Suppressor macrophage (primary cell): ENCODE data around the gene DDIT4.
"Not testable (repeated sequence)": the region's sequence is repeated elsewhere in the genome, so short reads cannot be mapped to it uniquely, and the experiment has no call there.

Source experiments
- DNase-seq, 4 experiments: peaks; one replicate each; pipeline ENCODE4 v3.0.0-alpha.2; 2020 to 2022

Gene DDIT4

DNA sequence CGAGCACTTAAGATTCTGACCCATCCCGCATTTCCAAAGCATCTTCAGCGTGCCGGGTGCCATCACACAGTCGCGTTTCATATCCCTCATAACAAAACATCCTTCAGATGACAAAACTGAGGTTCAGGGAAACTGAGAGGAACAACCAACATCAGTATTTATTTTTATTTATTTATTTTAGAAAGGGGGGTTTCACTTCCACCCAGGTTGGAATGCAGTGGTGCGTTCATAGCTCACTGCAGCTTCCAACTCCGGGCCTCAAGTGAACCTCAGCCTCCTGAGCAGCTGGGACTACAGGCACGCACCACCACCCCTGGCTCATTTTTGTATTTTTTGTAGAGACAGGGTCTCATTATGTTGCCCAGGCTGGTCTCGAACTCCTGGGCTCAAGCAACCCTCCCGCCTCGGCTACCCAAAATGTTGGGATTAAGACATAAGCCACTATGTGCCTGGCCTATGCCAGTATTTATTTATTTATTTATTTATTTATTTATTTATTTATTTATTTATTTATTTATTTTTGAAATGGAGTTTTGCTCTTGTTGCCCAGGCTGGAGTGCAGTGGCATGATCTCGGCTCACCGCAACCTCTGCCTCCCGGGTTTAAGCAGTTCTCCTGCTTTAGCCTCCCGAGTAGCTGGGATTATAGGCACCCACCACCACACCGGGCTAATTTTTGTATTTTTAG is 24.4 kb upstream of the DDIT4 start:
- DNase-seq, result not testable (repeated sequence)

DNA sequence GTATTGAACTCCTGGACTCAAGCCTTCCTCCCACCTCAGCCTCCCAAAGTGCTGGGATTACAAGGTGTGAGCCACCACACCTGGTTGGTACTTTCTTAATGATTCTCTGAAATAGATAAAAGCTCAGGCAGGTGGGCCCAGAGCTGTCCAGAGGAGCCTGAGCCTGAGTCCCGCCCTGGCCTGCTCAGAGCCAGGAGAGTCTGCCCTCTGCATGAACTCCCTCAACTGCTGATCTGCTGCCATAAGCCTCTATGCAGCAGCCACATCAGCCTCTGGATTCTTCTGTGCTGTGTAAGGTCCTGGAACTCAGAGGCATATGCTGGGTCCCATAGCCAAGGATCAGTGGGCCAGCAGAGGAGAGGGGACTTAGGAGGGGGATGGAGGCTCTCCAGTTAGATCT is 23.1 kb upstream of the DDIT4 start:
- no peak for DNase-seq

DNA sequence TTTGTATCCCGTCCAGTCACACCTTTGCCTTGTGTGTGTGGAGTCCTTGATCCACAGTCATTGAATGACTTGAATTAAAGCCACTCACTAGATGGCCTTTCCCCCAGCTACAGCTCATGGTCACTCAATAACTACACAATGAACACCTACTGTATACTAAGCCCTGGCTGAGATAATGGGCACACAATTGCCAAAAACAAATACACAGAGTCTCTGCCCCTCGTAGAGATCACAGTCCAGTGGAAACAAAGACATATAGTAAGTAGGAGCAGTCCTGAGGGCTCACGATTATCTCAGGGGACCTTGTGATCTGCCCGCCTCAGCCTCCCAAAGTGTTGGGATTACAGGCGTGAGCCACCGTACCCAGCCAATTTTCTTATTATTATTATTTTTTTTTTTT is 22.1 kb upstream of the DDIT4 start:
- no peak for DNase-seq

DNA sequence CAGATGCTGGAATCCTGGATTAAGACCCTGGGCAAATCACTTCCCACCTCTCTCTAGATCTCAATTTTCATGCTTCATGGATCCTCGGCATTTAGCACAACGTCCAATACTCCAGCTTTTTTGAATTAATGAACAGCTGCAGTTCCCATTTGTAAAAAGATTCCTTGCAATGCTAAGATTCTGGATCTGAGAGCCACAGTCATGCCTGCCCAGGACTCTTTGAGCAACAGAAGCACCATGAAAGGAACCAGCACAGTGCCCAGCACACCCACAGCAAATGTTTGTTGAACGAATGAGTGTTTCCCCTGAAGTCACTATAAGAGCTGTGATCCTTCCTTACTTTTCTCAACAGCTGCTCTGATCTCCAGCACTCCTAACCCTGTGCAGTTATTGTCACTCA is 20.8 kb upstream of the DDIT4 start:
- no peak for DNase-seq

DNA sequence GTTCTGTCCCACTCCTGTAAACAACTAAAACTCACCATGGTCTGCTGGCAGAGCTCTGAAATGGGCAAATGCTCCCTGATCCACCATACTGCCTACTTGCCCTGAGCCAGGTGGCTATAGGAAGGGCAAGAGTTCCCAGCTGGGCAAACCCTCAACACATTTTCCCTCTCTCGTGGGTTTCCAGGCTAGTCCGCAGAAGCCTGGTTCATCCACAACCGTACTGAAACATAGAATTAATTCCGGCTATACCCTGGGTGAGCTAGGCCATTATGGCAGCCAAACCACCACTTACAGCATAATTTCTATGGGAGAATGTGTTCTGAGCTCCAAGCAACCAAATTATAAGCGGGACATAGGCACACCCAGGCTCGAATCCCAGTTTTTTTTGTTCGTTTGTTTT is 20.1 kb upstream of the DDIT4 start:
- no peak for DNase-seq

DNA sequence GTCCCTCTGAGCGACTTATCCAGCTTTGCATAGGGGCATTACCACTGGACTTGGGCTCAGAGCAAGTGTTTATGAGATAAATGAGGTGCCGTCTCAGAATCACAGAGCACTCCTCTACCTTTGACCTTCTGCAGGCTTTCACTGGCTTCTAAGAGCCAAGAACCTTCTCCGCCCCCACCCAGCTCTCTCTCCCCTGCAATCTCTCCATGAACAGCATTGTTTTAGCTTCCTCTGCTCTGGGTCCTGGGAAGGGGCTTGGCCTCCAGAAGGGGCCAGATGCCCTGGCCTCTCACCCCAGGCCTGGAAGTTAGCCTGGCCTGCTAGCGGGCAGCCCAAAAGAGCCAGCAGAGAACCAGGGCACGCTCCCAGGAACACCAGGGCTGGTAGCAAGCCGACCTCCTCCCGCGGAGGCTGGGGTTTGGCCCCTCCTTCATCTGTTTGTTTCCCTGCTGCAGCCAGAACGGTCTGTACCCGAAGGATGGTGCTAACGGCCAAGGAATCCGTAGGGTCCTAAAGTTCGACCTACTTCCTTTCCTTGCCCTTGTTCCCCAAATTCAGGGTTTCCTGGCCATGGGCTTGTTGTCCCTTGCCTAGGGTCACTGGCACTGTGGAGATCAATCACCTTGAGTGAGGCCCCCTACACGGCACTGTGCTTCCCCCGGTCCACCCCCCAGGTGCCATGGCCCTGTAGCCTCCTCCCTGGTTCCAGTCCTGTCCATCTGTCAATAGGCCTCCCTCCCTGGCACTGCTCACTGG is 18.7 kb upstream of the DDIT4 start:
- DNase-seq, result peak; percentile 73 to 85 (median 84)

DNA sequence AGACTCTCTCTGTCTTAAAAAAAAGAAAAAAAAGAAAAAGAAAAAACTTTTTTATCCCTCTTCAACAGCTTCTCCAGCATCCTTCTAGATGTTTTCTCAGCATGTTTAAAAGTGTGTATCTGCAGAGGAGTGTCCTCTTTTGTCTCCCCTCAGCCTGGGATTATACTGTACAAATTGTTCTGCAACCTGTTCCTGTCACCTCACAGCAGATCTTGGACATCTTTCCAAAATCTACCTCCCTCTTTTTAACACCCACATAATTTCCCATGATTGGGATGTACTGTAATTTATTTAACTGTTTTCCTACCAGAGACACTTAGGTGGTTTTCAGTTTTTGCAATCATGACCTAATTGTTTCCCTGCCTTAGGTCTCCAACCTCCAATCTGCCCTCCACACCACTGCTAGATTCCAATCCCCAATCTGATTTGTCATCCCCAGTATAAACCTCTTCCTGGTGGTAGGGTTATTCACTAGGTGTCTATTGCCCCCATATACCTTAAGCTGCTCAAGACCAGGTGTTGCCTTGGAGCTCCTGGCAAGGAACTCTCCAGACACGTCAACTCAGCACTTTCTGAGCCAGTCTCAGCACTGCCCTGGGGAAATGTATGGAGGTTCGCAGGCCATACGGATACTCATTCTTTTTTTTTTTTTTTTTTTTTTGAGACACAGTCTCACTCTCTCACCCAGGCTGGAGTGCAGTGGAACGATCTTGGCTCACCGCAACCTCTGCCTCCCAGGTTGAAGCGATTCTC is 17.6 kb upstream of the DDIT4 start:
- no peak for DNase-seq

DNA sequence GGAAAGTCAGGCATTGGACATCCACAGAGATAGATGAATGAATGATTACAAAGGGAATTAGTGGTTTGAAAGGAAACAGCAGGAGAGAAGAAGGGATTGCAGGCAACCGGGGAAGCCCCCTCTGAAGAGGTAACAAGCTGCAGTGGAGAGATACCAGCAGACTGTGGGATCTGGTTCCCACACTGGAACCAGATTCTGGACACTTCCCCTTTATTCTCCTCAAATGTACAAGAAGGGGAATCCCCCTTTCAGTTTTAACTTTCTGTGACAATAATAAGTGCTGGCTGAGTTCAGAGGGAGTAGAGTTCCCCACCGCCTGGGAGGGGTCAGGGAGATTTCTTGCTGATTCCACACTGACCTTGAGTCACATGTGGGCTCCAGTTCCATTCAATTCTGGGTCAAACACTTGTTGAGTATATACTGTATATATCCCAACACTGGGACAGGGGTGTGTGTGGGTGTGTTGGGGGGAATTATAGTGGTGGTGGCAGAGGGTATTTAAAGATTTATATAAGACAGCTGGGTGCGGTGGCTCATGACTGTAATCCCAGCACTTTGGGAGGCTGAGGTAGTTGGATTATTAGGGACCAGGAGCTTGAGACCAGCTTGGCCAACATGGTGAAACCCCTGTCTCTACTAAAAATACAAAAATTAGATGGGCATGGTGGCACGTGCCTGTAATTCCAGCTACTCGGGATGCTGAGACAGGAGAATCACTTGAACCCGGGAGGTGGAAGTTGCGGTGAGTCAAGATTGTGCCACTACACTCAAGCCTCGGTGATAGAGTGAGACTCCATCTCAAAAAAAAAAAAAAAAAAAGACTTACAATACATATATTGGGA is 16.5 kb upstream of the DDIT4 start:
- DNase-seq, result peak; percentile 89 to 97 (median 91)

DNA sequence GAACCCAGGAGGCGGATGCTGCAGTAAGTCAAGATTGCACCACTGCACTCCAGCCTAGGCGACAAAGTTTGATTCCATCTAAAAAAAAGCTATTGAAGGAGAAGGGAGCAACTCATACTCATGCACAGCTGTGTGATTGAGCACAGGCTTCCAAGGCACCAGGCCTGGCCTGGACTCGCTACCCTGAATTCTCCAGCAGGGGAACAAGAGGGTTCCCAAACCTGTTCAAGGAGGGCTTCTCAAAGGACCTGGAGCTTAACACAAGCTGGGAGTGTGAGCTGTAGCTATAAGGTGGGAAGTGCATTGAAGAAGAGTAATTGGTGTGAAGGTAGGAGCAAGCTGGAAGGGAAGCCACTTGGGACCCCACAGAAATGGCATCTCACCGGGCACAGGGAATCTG is 15.1 kb upstream of the DDIT4 start:
- DNase-seq, result no peak

DNA sequence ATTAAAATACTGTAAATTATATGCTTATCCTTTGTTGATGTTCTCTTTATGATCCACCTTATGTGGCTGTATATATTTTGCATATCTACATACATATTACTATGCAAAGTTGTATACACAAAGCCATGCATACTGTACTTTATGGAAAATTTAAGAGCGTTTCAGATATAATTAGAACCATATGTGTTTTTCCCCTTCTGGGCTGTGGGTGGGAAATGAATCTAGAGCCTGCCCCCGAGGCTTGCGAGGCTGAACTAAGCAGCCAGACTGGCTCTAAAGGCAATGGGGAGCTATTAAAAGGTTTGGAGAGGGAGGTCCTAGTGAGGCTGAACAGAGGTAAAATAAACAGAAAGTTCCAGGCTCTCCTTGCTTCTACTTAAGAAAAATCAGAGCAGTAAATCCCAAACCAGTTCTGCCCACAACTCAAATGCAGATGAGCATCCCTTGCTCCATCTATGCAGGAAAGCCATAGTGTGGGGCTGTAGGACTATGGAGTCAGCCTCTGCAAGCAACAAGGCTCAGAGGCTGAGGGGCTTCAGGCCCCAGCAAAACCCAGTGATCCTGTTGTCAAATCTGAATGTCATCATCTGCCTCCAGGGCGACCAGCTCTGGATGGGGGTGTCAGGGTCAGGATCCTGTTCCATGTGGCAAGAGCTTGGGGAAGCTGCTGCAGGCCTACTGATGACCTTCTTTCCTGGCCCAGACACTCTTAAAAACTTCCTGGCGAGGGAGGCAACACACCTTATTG is 14.1 kb upstream of the DDIT4 start:
- peak; percentile 48 to 68 (median 64) for DNase-seq

DNA sequence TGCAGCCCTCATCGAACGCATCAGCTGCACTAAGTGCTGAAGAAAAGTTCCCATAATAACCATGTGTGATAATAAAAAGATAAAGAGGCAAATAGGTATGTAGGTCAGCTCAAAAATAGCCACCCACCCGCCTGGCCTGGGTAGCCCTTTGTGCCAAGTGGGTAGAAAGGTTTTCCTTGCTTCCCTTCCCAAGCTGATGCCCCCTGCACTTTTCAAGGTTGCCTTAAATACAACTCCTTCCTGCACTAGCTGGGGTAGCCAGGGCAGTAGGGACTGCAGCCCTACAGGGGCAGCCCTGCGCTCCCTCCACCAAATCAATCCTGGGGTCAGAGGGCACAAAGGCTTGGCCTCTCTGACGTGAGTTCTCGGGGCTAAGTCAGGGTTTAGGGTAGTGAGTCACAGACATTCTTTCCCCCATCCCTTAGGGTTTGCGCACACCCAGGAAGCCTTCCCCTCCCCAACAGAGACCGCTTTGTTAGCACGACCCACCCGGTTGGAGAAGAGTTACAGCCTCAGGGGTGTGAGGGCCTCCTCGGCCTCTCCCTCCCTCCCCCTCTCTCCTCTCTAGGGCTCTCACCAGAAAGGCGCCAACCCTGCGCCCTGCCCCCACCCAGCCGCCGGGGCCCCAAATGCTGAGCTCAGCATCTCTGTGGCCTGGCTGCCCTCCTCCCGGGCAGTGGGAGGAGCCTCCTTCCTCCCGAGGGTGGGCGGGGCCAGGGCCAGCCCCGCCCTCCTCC is 13.3 kb upstream of the DDIT4 start:
- peak; percentile 76 to 81 (median 78) for DNase-seq

DNA sequence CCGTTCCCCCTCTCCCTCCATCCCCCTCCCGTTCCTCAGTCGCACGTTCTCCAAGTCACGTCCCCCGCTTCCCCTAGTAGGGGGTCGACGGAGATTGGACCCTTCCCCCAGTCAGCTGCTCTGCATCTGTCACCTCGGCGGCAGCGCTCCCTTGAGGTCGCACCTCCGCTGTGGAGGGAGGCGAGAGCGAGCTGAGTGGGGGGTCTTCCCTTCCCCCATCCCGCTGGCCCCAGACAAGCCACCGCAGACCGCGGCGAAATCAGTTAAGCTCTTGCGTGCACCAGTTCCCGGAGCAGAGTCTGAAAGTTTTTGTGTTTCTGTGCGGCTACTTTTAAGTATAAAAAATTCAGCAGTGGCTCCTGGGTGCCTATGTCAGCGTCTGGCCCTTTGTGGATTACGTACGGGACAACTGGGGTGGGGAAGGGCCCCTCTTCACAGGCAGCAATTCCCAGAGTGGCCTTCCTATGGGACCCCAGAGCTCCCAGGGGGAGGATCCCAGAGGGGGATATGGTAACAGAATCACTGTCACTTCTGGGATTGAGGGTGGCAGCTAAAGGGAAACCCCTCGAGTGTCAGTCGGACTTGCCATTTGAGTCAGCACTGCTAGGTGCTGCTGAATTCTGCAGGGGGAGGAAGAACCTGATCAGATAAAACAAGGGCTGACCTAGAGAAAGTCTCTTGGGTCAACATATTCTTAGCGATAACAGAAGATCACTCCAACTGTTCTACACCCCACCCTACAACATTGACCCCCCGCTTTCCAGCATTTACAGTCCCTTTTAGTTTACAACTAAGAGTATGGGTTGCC is 12.5 kb upstream of the DDIT4 start:
- peak in 3 of 4 experiments; percentile 27 to 44 (median 29) for DNase-seq

DNA sequence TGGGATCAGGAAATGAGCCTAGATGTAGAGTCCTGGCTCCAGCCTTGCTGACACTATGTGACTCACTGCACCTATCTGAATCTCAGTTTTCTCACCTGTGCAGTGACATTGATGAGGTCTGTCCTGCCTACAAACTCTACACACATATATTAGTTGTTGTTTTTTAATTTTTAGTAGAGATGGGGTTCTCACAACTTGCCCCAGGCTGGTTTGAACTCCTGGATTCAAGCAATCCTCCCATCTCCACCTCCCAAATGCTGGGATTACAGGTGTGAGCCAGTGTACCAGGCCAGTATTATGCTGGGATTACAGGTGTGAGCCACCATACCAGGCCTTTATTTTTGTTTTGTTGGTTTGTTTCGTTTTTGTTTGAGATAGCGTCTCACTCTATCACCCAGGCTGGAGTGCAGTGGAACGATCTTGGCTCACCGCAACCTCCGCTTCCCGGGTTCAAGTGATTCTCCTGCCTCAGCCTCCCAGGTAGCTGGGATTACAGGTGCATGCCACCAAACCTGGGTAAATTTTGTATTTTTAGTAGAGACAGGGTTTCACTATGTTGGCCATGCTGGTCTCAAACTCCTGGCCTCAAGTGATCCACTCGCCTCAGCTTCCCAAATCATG is 11.8 kb upstream of the DDIT4 start:
- no peak for DNase-seq

DNA sequence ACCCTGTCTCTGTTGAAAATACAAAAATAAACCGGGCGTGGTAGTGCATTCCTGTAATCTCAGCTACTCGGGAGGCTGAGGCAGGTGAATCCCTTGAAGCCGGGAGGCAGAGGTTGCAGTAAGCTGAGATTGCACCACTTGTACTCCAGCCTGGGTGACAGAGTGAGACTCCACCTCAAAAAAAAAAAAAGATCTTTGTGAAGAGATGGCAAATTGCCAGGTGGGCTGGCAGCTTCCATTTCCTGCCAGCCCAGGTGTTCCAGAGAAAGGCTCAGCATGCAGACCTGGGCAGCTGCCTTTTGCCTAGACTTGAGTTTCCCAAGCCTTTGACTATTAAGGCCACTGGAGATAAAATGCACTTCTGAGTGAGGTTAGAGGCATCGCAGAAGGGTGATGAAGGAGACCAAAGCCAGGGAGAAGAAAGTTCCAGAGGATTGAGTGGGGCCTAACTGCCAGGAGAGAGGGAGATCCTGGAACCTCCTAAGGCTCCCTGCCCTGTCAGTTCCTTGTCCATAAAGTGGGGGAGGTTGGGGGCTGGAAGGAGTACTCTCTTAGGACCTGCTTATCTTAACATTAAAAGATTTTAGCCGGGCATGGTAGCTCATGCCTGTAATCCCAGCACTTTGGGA is 10.0 kb upstream of the DDIT4 start:
- no peak for DNase-seq

DNA sequence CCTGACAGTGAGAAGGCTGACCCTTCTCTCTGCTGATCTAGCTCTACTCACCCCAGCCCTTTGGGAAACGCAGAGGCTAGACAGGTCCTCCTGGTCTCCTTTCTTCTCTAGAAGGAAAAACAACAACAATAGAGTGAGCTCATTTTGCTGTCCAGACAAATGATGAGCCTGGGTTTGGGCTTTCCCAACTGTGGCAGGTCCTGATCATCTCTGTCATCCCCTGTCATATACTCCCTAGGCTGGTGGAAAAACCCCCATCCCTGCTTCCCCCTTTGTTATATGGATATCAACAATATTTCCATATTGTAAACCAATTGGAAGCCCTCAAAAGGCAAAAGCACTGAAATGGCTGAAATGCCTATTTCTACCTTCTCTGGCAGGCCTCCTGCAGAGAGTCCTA is 9.2 kb upstream of the DDIT4 start:
- DNase-seq, result no peak

DNA sequence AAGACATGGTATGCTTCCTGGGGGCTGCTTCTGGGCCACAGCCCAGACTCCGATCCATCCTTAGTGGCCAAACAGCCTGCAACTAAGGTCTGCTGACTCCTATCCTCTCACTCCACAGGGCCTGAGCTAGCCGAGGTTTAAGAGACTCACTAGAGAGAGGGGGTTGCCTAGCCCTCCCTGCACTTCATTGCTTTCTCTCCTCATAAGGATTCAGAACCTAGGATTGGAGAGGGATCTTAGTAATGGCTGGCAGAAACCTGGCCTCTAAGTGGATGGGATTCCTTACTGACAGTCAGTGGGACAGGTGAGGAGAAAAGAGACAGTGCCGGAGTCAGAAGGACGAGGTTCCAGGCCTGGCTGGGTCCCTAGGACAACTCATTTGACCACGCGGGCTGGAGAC is 8.2 kb upstream of the DDIT4 start:
- DNase-seq, result no peak

DNA sequence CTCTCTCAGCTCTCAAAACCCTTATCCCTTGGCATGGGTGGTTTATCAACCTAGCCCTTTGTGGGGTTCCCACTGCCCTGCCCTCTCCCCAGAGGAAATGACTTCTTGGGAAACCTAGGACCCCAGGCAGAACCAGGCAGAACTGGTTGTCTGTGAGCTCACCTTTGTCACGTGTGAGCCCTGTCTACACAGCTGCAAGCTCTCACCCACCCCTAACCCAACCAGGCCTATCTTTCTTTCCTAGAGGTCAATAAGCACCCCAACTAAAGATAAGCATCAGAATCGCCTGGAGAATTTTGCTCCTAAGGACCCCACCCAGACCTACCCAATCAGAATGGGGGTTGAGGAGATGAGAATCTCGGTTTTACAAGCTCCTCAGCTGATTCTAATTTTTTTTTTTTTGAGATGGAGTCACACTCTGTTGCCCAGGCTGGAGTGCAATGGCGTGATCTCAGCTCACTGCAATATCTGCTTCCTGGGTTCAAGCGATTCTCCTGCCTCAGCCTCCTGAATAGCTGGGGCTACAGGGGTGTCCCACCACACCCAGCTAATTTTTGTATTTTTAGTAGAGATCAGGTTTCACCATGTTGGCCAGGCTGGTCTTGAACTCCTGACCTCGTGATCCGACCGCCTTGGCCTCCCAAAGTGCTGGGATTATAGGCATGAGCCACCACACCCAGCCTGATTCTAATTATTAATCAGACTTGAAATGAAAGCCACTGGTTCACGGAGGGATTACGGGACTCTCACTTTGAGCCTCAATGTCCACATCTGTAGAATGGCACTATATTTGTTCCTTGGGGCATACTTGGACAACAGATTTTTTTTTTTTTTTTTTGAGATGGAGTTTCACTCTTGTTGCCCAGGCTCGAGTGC is 7.5 kb upstream of the DDIT4 start:
- no peak for DNase-seq

DNA sequence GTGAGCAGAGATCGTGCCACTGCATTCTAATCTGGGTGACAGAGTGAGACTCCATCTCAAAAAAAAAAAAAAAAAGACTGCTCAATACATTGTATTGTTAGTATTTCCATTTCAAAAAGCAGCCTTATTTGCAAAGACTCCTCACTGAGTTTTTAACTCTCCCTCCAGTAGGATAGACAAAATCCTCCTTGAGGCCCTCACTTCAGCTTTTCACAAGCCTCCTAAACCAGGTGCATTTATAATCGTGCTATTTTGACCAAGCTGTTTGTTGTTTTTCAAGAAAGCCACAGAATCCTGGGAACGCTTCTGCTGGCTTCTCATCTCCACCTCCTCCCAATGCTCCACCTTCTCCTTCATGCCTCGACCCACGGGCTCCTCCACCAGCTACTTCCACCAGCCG is 6.3 kb upstream of the DDIT4 start:
- DNase-seq, result no peak
